ENCODE data around the gene TMSB4Y.

The TMSB4Y gene

DNA sequence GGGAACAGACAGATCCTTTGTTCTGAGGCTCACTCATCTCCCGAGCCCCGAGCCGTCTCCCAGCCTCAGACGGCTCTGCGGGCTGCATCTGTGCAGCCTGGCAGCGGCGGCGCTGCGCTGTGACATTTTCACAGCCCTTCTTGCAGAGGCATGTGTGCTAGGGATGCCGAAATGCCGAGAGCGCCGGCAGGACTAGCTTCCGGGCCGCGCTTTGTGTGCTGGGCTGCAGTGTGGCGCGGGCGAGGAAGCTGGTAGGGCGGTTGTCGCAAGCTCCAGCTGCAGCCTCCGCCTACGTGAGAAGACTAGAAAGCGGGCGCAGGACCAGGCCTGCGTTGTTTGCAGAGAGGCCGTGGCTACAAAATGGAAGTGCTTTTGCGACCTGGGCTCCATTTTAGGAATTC is at the start of gene TMSB4Y:
TMSB4Y (plus strand) TSS at position 332 of the 401 bp plus-strand sequence.
- H3K4me3 ChIP-seq (ENCODE audit: low read length) = no peak within 1 kb of the TSS
- no peaks in the 10 kb centered on the region for H3K4me1 ChIP-seq (ENCODE audit: control insufficient read depth, insufficient read depth, low read length)
- H3K9ac ChIP-seq (ENCODE audit: low read length) = no peak within 1 kb of the TSS
- H3K9me3 ChIP-seq (ENCODE audit: control insufficient read depth, low read length) = no peaks in the 10 kb centered on the region
- no peaks in the 10 kb centered on the region for H3K27me3 ChIP-seq (replicated peaks; ENCODE audit: control insufficient read depth, insufficient read depth, low read length)
- no peak for DNase-seq (ENCODE audit: low read depth)
- no peaks in the 10 kb centered on the region for H3K36me3 ChIP-seq (ENCODE audit: control insufficient read depth, insufficient read depth, low read length, severe bottlenecking)

DNA sequence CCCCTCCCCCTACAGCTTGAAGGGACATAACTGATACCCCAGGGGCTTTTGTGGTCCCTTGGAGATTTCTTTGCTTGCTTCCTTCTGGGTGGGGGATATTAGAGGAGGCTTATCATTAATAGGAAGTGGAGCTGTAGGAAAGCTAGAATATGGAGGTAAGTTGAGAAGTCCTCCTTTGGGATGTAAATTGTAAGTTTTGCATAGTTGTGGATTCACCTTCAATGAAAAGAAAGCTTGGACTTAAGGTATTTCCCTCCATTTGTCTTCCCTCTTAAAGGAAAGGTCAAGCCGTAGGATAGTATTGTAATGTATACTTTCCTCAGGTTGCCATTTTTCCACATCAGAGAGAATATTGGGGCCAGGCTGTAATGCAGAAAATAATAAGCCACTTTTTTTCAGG is 39.5 kb upstream of the TMSB4Y start:
- no peak overlapping the region for H3K4me3 ChIP-seq (ENCODE audit: low read length)
- H3K27me3 ChIP-seq (replicated peaks; ENCODE audit: control insufficient read depth, insufficient read depth, low read length) = no peaks in the 10 kb centered on the region
- no peaks in the 10 kb centered on the region for H3K36me3 ChIP-seq (ENCODE audit: control insufficient read depth, insufficient read depth, low read length, severe bottlenecking)
- no peaks in the 10 kb centered on the region for H3K9me3 ChIP-seq (ENCODE audit: control insufficient read depth, low read length)
- no peak overlapping the region for H3K9ac ChIP-seq (ENCODE audit: low read length)
- DNase-seq (ENCODE audit: low read depth) = no peak
- H3K4me1 ChIP-seq (ENCODE audit: control insufficient read depth, insufficient read depth, low read length) = no peaks in the 10 kb centered on the region

DNA sequence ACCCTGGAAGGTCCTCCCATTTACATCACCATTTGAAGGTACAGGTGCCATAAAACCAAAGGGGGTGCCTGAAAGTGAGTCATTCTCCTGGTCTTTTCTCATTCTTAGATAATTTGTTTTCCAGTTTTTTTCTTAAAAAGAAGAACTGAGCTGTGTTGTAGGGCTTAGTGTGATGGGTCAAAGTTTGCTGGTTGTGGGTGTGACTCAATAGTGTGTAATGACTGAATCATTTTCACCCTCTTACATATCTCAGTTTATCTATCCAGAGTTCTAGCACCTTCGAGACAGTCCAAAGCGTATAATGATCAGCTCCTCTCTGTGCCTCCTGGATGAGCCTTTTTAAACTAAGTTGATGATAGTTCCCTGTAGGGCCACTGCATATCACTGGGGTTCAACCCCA is 32.6 kb upstream of the TMSB4Y start:
- no peaks in the 10 kb centered on the region for H3K27me3 ChIP-seq (replicated peaks; ENCODE audit: control insufficient read depth, insufficient read depth, low read length)
- H3K36me3 ChIP-seq (ENCODE audit: control insufficient read depth, insufficient read depth, low read length, severe bottlenecking) = no peaks in the 10 kb centered on the region
- H3K9me3 ChIP-seq (ENCODE audit: control insufficient read depth, low read length) = no peaks in the 10 kb centered on the region
- no peak for DNase-seq (ENCODE audit: low read depth)
- H3K4me3 ChIP-seq (ENCODE audit: low read length) = no peak overlapping the region
- no peaks in the 10 kb centered on the region for H3K4me1 ChIP-seq (ENCODE audit: control insufficient read depth, insufficient read depth, low read length)
- H3K9ac ChIP-seq (ENCODE audit: low read length) = no peak overlapping the region

DNA sequence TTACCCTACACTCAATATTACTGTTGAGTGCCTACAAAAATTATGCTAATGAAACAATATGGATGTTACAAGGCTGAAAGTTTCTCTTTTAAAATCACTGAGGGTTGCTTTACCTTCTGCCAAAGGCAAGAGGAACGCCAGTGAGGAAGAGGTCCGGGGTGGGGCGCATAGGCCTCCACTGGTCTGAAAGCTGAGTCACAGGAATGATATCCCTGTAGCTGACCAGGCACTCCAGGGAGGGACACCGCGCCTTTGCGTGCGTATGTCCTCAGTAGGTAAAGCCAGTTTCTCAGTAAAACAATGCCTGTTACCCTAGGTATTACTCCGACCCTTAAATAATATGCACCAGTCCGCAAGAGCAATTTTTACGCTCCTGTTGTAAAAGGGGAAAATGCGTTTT is 1.4 kb upstream of the TMSB4Y start:
- H3K9me3 ChIP-seq (ENCODE audit: control insufficient read depth, low read length) = no peaks in the 10 kb centered on the region
- no peaks in the 10 kb centered on the region for H3K4me1 ChIP-seq (ENCODE audit: control insufficient read depth, insufficient read depth, low read length)
- DNase-seq (ENCODE audit: low read depth) = no peak
- H3K4me3 ChIP-seq (ENCODE audit: low read length) = no peak overlapping the region
- H3K27me3 ChIP-seq (replicated peaks; ENCODE audit: control insufficient read depth, insufficient read depth, low read length) = no peaks in the 10 kb centered on the region
- no peaks in the 10 kb centered on the region for H3K36me3 ChIP-seq (ENCODE audit: control insufficient read depth, insufficient read depth, low read length, severe bottlenecking)
- no peak overlapping the region for H3K9ac ChIP-seq (ENCODE audit: low read length)

DNA sequence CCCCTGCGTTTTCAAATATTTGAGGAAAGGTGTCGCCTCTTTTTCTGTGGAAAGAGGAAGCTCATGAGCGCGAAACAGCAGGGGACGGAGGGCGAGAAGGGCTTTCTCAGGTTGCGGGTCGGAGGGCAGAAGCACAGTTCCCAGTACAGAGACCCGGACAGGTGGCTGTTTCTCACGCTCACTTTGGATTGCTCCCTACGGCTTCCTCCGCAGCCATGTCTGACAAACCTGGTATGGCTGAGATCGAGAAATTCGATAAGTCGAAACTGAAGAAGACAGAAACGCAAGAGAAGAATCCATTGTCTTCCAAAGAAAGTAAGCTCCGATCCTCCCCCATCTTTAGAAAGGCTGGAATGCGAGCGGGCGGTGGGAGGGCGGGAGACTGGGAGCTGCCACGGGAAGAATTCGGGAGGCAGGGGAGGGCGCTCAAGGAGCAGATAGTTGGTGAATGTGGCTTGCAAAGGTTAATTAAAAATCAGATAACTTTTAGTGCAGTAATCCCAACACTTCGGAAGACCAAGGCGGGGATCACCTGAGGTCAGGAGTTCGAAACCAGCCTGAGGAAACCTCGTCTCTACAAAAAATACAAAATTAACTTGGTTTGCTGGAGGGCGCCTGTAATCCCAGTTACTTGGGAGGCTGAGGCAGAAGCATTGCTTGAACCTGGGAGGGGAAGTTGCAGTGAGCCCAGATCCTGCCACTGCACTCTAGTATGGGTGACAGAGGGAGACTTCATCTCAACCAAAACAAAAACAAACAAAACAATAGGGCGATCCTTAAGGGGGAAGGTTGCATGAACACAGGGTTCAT is 627 bp downstream of the TMSB4Y start:
- DNase-seq (ENCODE audit: low read depth) = no peak

DNA sequence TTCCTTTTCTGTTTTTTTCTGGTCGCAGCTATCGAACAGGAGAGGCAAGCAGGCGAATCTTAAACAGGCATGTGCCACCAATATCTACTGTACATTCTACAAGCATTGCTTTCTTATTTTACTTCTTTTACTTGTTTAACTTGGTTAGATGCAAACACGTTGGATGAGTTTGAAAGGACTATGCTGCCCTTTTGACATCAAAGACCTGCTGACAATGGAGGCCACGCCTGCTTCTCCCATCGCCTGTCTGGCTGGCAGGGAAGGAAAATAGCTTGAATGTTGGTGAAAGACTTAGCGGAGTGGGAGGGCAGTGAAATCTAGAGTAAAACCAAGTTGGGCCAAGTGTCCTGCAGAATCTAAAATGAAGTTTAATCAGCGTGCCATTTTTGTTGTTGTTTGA is 1.5 kb downstream of the TMSB4Y start:
- Histone ChIP-seq H3K9ac (ENCODE audit: low read length) (no peak overlapping the region), H3K27me3 (replicated peaks; ENCODE audit: control insufficient read depth, insufficient read depth, low read length) (no peaks in the 10 kb centered on the region), H3K4me3 (ENCODE audit: low read length) (no peak overlapping the region), H3K36me3 (ENCODE audit: control insufficient read depth, insufficient read depth, low read length, severe bottlenecking) (no peaks in the 10 kb centered on the region), H3K4me1 (ENCODE audit: control insufficient read depth, insufficient read depth, low read length) (no peaks in the 10 kb centered on the region), H3K9me3 (ENCODE audit: control insufficient read depth, low read length) (no peaks in the 10 kb centered on the region)
- DNase-seq (ENCODE audit: low read depth) = no peak

More for the DNA sequence above, 627 bp downstream of the TMSB4Y start:
- H3K4me1 ChIP-seq (ENCODE audit: control insufficient read depth, insufficient read depth, low read length) = no peaks in the 10 kb centered on the region
- H3K4me3 ChIP-seq (ENCODE audit: low read length) = no peak overlapping the region
- no peaks in the 10 kb centered on the region for H3K9me3 ChIP-seq (ENCODE audit: control insufficient read depth, low read length)
- H3K27me3 ChIP-seq (replicated peaks; ENCODE audit: control insufficient read depth, insufficient read depth, low read length) = no peaks in the 10 kb centered on the region
- no peak overlapping the region for H3K9ac ChIP-seq (ENCODE audit: low read length)
- no peaks in the 10 kb centered on the region for H3K36me3 ChIP-seq (ENCODE audit: control insufficient read depth, insufficient read depth, low read length, severe bottlenecking)

- Histone ChIP-seq H3K9me3 (ENCODE audit: control insufficient read depth, low read length) (no peaks in the 10 kb centered on the region), H3K36me3 (ENCODE audit: control insufficient read depth, insufficient read depth, low read length, severe bottlenecking) (no peaks in the 10 kb centered on the region), H3K9ac (ENCODE audit: low read length) (no peak overlapping the region), H3K4me3 (ENCODE audit: low read length) (no peak overlapping the region), H3K4me1 (ENCODE audit: control insufficient read depth, insufficient read depth, low read length) (no peaks in the 10 kb centered on the region), H3K27me3 (replicated peaks; ENCODE audit: control insufficient read depth, insufficient read depth, low read length) (no peaks in the 10 kb centered on the region)
- no peak for DNase-seq (ENCODE audit: low read depth)
Measured at GRCh38 chrY:13708038-13708437, 4.3 kb downstream of the TMSB4Y start.

DNA sequence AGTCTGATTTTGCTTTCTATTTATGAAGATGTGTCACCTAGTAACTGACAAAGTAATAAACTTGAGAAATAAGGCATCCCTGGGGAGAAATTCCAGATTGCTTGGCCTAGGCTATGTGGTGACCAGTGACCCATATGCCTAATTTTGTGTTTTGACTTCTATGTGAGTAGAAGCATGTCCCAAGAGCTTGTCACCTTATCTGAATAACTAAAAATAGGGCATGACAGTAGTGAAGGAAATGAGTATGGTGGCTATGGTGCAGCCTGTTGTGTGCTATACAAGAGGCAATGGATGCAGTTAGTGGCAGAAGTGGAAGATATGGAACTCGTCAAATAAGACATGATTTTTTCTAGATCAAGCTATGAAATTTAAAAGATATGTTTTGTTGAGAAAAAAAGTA is 15.3 kb downstream of the TMSB4Y start:
- H3K4me1 ChIP-seq (ENCODE audit: control insufficient read depth, insufficient read depth, low read length) = no peaks in the 10 kb centered on the region
- H3K9ac ChIP-seq (ENCODE audit: low read length) = no peak overlapping the region
- H3K36me3 ChIP-seq (ENCODE audit: control insufficient read depth, insufficient read depth, low read length, severe bottlenecking) = no peaks in the 10 kb centered on the region
- DNase-seq (ENCODE audit: low read depth) = no peak
- no peaks in the 10 kb centered on the region for H3K27me3 ChIP-seq (replicated peaks; ENCODE audit: control insufficient read depth, insufficient read depth, low read length)
- H3K4me3 ChIP-seq (ENCODE audit: low read length) = no peak overlapping the region
- no peaks in the 10 kb centered on the region for H3K9me3 ChIP-seq (ENCODE audit: control insufficient read depth, low read length)

- H3K27me3 ChIP-seq (replicated peaks; ENCODE audit: control insufficient read depth, insufficient read depth, low read length) = no peaks in the 10 kb centered on the region
- H3K9ac ChIP-seq (ENCODE audit: low read length) = no peak overlapping the region
- H3K9me3 ChIP-seq (ENCODE audit: control insufficient read depth, low read length) = no peaks in the 10 kb centered on the region
- H3K36me3 ChIP-seq (ENCODE audit: control insufficient read depth, insufficient read depth, low read length, severe bottlenecking) = no peaks in the 10 kb centered on the region
- DNase-seq (ENCODE audit: low read depth) = no peak
- H3K4me3 ChIP-seq (ENCODE audit: low read length) = no peak overlapping the region
- no peaks in the 10 kb centered on the region for H3K4me1 ChIP-seq (ENCODE audit: control insufficient read depth, insufficient read depth, low read length)
Measured at GRCh38 chrY:13729517-13729916, 25.8 kb downstream of the TMSB4Y start.

DNA sequence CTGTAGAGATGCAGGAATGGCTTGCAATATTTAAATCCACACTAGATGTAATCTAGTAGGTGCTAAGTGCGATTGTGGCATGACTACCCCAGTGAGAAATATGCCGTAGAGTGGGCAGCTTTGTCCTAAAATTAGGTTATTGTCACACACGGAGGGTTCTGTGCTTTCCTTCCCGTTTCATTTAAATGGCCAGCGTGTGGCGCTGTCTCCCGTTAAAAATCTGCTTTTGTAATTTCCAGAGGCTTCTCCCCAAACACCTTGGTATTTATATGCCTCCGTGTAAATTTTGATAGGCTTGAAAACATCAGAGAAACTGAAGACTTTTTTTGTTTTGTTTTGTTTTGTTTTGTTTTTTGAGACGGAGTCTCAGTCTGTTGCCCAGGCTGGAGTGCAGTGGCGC is 34.9 kb downstream of the TMSB4Y start:
- Histone ChIP-seq H3K9me3 (ENCODE audit: control insufficient read depth, low read length) (no peaks in the 10 kb centered on the region), H3K4me1 (ENCODE audit: control insufficient read depth, insufficient read depth, low read length) (no peaks in the 10 kb centered on the region)

DNA sequence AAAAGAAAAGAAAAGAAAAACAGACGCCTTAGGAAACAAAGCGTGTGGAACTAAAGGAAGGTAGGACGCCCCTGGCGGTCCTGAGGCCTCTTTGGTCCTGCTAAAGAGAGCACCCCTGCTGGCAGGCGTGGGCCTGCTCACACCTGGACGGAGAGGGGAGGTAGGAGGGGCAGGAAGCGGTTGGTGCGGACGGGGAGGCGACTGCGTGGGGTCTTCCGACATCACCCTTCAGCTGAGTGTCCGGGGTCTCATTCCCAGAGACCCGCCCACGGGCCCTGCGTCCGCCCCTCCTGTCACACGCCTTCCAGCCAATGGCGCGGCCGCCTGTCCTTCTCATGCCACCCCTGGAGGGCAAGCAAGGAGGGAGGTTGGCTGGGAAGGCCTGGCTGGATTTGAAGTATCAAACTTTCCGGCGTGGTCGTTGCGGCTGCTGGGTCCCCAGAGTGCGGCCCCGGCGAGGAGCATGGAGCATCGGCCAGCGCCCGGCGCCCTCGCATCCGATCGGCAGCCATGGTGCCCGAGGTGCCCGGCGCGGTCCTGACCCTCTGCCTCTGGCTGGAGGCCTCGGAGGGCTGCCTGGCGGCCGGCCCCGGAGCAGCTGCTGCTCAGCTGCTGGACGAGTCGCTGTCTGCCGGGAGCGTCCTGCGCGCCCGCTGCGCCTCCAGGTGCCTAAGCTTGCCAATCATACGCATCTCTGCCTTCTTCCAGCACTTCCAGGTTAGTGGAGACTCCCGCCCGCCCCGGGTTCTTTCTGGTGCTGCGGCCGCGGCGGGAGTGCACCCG is 47.8 kb downstream of the TMSB4Y start:
- Histone ChIP-seq H3K9me3 (ENCODE audit: control insufficient read depth, low read length) (no peaks in the 10 kb centered on the region), H3K4me3 (ENCODE audit: low read length) (no peak overlapping the region), H3K9ac (ENCODE audit: low read length) (no peak overlapping the region), H3K36me3 (ENCODE audit: control insufficient read depth, insufficient read depth, low read length, severe bottlenecking) (no peaks in the 10 kb centered on the region), H3K27me3 (replicated peaks; ENCODE audit: control insufficient read depth, insufficient read depth, low read length) (no peaks in the 10 kb centered on the region), H3K4me1 (ENCODE audit: control insufficient read depth, insufficient read depth, low read length) (no peaks in the 10 kb centered on the region)
- no peak for DNase-seq (ENCODE audit: low read depth)

More for the DNA sequence above, 34.9 kb downstream of the TMSB4Y start:
- Histone ChIP-seq H3K36me3 (ENCODE audit: control insufficient read depth, insufficient read depth, low read length, severe bottlenecking) (no peaks in the 10 kb centered on the region), H3K4me3 (ENCODE audit: low read length) (no peak overlapping the region), H3K27me3 (replicated peaks; ENCODE audit: control insufficient read depth, insufficient read depth, low read length) (no peaks in the 10 kb centered on the region), H3K9ac (ENCODE audit: low read length) (no peak overlapping the region)
- DNase-seq (ENCODE audit: low read depth) = no peak

All from adipocyte (in vitro differentiated cells).